ENCODE results near the gene ZWILCH.

ZWILCH gene

GRCh38 chr15:66535056-66535455 lies 29.9 kb downstream of the ZWILCH start:
- H3K4me3 ChIP-seq (ENCODE audit: low read length), result no peak overlapping the region
- no peaks in the 10 kb centered on the region for H3K4me1 ChIP-seq (ENCODE audit: low read length)
- H3K79me2 ChIP-seq (ENCODE audit: low read length), result no peaks in the 10 kb centered on the region
- H3K9ac ChIP-seq (ENCODE audit: low read length), result no peak overlapping the region
- H3K4me2 ChIP-seq (ENCODE audit: low read length), result no peak overlapping the region
- no peaks in the 10 kb centered on the region for H3K9me3 ChIP-seq (ENCODE audit: insufficient read depth, low read length)
- no peaks in the 10 kb centered on the region for H4K20me1 ChIP-seq (ENCODE audit: insufficient read depth, low read length)
- H3K27ac ChIP-seq (ENCODE audit: low read length), result no peak overlapping the region
- H2AFZ ChIP-seq (ENCODE audit: low read depth, low read length), result no peak overlapping the region
- TF ChIP-seq CTCF (IDR thresholded peaks at IDR 0.05; ENCODE audit: low read depth, low read length), result no peak
- no peak for TF ChIP-seq EZH2phosphoT487 (IDR thresholded peaks at IDR 0.05; ENCODE audit: low read depth)
- peaks cover 20% of the 10 kb centered on the region for H3K36me3 ChIP-seq (replicated peaks; ENCODE audit: low read depth, low read length)
- H3K27me3 ChIP-seq (ENCODE audit: low read depth, low read length), result no peaks in the 10 kb centered on the region

DNA sequence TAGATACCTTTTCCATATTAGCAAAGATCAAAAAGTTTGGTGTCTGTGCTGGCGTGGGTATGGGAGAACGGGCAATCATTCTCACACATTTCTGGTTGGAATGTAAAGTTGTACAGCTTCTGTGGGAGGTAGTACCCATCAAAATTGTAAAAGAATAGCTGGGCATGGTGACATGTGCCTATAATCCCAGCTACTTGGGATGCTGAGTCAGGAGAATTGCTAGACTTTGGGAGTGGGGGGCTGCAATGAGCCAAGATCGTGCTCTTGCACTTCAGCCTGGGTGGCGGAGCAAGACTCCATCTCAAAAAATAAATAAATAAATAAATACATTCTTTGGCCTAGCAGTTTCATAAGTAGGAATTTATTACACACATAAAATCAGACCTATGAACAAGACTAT lies 37.8 kb downstream of the ZWILCH start:
- Histone ChIP-seq H3K79me2 (ENCODE audit: low read length) (no peaks in the 10 kb centered on the region), H3K4me2 (ENCODE audit: low read length) (no peak overlapping the region), H2AFZ (ENCODE audit: low read depth, low read length) (no peak overlapping the region), H4K20me1 (ENCODE audit: insufficient read depth, low read length) (no peaks in the 10 kb centered on the region), H3K9me3 (ENCODE audit: insufficient read depth, low read length) (no peaks in the 10 kb centered on the region), H3K27me3 (ENCODE audit: low read depth, low read length) (no peaks in the 10 kb centered on the region), H3K4me3 (ENCODE audit: low read length) (no peak overlapping the region), H3K9ac (ENCODE audit: low read length) (no peak overlapping the region), H3K36me3 (replicated peaks; ENCODE audit: low read depth, low read length) (peaks cover 14% of the 10 kb centered on the region), H3K27ac (ENCODE audit: low read length) (no peak overlapping the region), H3K4me1 (ENCODE audit: low read length) (no peaks in the 10 kb centered on the region)
- no peak for TF ChIP-seq EZH2phosphoT487 (IDR thresholded peaks at IDR 0.05; ENCODE audit: low read depth)
- TF ChIP-seq CTCF (IDR thresholded peaks at IDR 0.05; ENCODE audit: low read depth, low read length), result no peak

DNA sequence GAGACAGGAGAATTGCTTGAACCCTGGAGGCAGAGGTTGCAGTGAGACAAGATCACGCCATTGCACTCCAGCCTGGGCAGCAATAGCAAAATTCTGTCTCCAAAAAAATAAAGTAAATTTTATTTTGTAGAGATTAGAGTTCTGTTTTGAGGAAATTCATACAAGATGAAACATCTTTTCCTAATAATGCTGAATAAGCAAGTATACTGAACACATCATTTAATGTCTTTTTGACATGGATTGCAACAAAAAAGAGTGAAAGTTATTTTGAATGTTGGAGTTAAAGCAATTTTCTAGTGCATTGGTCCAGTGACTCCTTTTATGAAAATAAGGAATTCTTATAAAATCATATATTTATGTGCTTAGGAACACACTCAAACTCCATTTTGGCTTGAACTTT lies 40.1 kb downstream of the ZWILCH start:
- H3K4me3 ChIP-seq (ENCODE audit: low read length), result no peak overlapping the region
- no peaks in the 10 kb centered on the region for H3K79me2 ChIP-seq (ENCODE audit: low read length)
- H3K27me3 ChIP-seq (ENCODE audit: low read depth, low read length), result no peaks in the 10 kb centered on the region
- no peak overlapping the region for H3K4me2 ChIP-seq (ENCODE audit: low read length)
- no peaks in the 10 kb centered on the region for H3K4me1 ChIP-seq (ENCODE audit: low read length)
- no peak overlapping the region for H3K9ac ChIP-seq (ENCODE audit: low read length)
- TF ChIP-seq EZH2phosphoT487 (IDR thresholded peaks at IDR 0.05; ENCODE audit: low read depth) (no peak), CTCF (IDR thresholded peaks at IDR 0.05; ENCODE audit: low read depth, low read length) (no peak)
- H3K9me3 ChIP-seq (ENCODE audit: insufficient read depth, low read length), result no peaks in the 10 kb centered on the region
- no peak overlapping the region for H3K27ac ChIP-seq (ENCODE audit: low read length)
- H3K36me3 ChIP-seq (replicated peaks; ENCODE audit: low read depth, low read length), result peaks cover 8% of the 10 kb centered on the region
- H4K20me1 ChIP-seq (ENCODE audit: insufficient read depth, low read length), result no peaks in the 10 kb centered on the region
- H2AFZ ChIP-seq (ENCODE audit: low read depth, low read length), result no peak overlapping the region

GRCh38 chr15:66555685-66556084 lies 50.6 kb downstream of the ZWILCH start:
- no peaks in the 10 kb centered on the region for H3K4me1 ChIP-seq (ENCODE audit: low read length)
- no peak overlapping the region for H3K9ac ChIP-seq (ENCODE audit: low read length)
- H3K27me3 ChIP-seq (ENCODE audit: low read depth, low read length), result no peaks in the 10 kb centered on the region
- H3K4me2 ChIP-seq (ENCODE audit: low read length), result no peak overlapping the region
- no peaks in the 10 kb centered on the region for H3K79me2 ChIP-seq (ENCODE audit: low read length)
- no peaks in the 10 kb centered on the region for H3K9me3 ChIP-seq (ENCODE audit: insufficient read depth, low read length)
- no peak overlapping the region for H3K4me3 ChIP-seq (ENCODE audit: low read length)
- no peak overlapping the region for H3K27ac ChIP-seq (ENCODE audit: low read length)
- no peak overlapping the region for H2AFZ ChIP-seq (ENCODE audit: low read depth, low read length)
- H3K36me3 ChIP-seq (replicated peaks; ENCODE audit: low read depth, low read length), result peaks cover 5% of the 10 kb centered on the region
- H4K20me1 ChIP-seq (ENCODE audit: insufficient read depth, low read length), result no peaks in the 10 kb centered on the region
- TF ChIP-seq EZH2phosphoT487 (IDR thresholded peaks at IDR 0.05; ENCODE audit: low read depth) (no peak), CTCF (IDR thresholded peaks at IDR 0.05; ENCODE audit: low read depth, low read length) (no peak)
